IMR-90 (cell line): Measurements from ENCODE around the gene HIF1A. TPM values are rescaled to one million over a fixed set of nuclear protein-coding genes. Genes with fewer than 3 reads are reported as not detected.

Experiments used
- ATAC-seq: fragments of 200-7000 bp; cut with Tn5 transposase; 2 replicates; pipeline ENCODE4 v1.9.1; 2020; ENCODE audit warnings: low read depth, mild to moderate bottlenecking, moderate library complexity
- BruUV-seq: library from RNA; stranded (reverse); fragments of 400-500 nt; replicated peaks from 2 replicates; lab custom pipeline; 2021; lab: Mats Ljungman, UMichigan
- CTCF ChIA-PET: fragments of 300-600 bp; formaldehyde crosslinking; extraction: SDS; loops from one replicate; lab custom pipeline; 2021; ENCODE audit warnings: antibody characterized with exemption; lab: Yijun Ruan, JAX
- POLR2A ChIA-PET: fragments of 300-600 bp; sonication (Branson Sonifier 250); formaldehyde crosslinking; loops from one replicate; lab custom pipeline; 2022; ENCODE audit warnings: antibody characterized with exemption; ENCODE audit not compliant: unreplicated experiment; lab: Charles Lee
- DNase-seq: peaks from one replicate; pipeline ENCODE4 v3.0.0; 2013
- H2AFZ ChIP-seq: replicated peaks from 2 replicates; pipeline ENCODE3; 2013; ENCODE audit warnings: low read length, mild to moderate bottlenecking; ENCODE audit not compliant: poor library complexity
- H2AK5ac ChIP-seq: 2 replicates; pipeline ENCODE4 v1.6.1; 2013; ENCODE audit warnings: low read depth, low read length, inconsistent platforms
- H2AK9ac ChIP-seq: replicated peaks from 2 replicates; pipeline ENCODE3; 2013; ENCODE audit warnings: mild to moderate bottlenecking, low read depth, low read length, moderate library complexity; ENCODE audit not compliant: poor library complexity
- H2BK120ac ChIP-seq: 2 replicates; pipeline ENCODE4 v1.6.1; 2013; ENCODE audit warnings: low read depth, low read length, inconsistent platforms
- H2BK15ac ChIP-seq: 3 replicates; pipeline ENCODE4 v1.6.1; 2013; ENCODE audit warnings: low read depth, low read length, inconsistent platforms
- H2BK20ac ChIP-seq: 2 replicates; pipeline ENCODE4 v1.6.1; 2013; ENCODE audit warnings: low read depth, mild to moderate bottlenecking, inconsistent platforms, low read length, moderate library complexity
- H2BK5ac ChIP-seq: 2 replicates; pipeline ENCODE4 v1.6.1; 2013; ENCODE audit warnings: mild to moderate bottlenecking, low read depth, low read length, inconsistent platforms; ENCODE audit not compliant: poor library complexity, severe bottlenecking
- H3K14ac ChIP-seq: replicated peaks from 2 replicates; pipeline ENCODE4 v1.6.1; 2013; ENCODE audit warnings: low read depth, low read length, inconsistent platforms
- H3K18ac ChIP-seq: 2 replicates; pipeline ENCODE4 v1.6.1; 2013; ENCODE audit warnings: low read depth, low read length, control low read depth
- H3K23ac ChIP-seq: 2 replicates; pipeline ENCODE4 v1.6.1; 2013; ENCODE audit warnings: low read depth, low read length, inconsistent platforms
- H3K27ac ChIP-seq: 2 replicates; pipeline ENCODE4 v1.5.1; 2013; ENCODE audit warnings: mild to moderate bottlenecking, control low read depth, low read length; ENCODE audit not compliant: insufficient read depth
- H3K27me3 ChIP-seq: 2 replicates; pipeline ENCODE4 v1.6.1; 2013; ENCODE audit warnings: low read length; ENCODE audit not compliant: control insufficient read depth, insufficient read depth
- H3K36me3 ChIP-seq: 2 replicates; pipeline ENCODE4 v1.6.1; 2013; ENCODE audit warnings: low read length, mixed read lengths; ENCODE audit not compliant: control insufficient read depth, insufficient read depth
- H3K4ac ChIP-seq: 2 replicates; pipeline ENCODE4 v1.6.1; 2013; ENCODE audit warnings: low read depth, low read length, inconsistent platforms
- H3K4me1 ChIP-seq: 2 replicates; pipeline ENCODE4 v1.6.1; 2013; ENCODE audit warnings: low read length, mixed read lengths; ENCODE audit not compliant: control insufficient read depth, insufficient read depth
- H3K4me2 ChIP-seq: 2 replicates; pipeline ENCODE4 v1.6.1; 2013; ENCODE audit warnings: low read depth, mild to moderate bottlenecking, control low read depth, low read length, moderate library complexity
- H3K4me3 ChIP-seq: 2 replicates; pipeline ENCODE4 v1.5.1; 2013; ENCODE audit warnings: low read depth, mild to moderate bottlenecking, control low read depth, low read length, moderate library complexity; ENCODE audit not compliant: insufficient read depth
- H3K56ac ChIP-seq: 2 replicates; pipeline ENCODE4 v1.6.1; 2013; ENCODE audit warnings: low read length, inconsistent platforms; ENCODE audit not compliant: insufficient read depth; ENCODE audit errors: extremely low read depth
- H3K79me1 ChIP-seq, 2 experiments: 2 replicates each; pipeline ENCODE4 v1.6.1; 2013; ENCODE audit warnings: low read length in 2 of 2, inconsistent platforms in 1 of 2, low read depth in 1 of 2
- H3K9ac ChIP-seq: 2 replicates; pipeline ENCODE4 v1.6.1; 2013; ENCODE audit warnings: low read depth, low read length, control low read depth
- H3K9me1 ChIP-seq: 2 replicates; pipeline ENCODE4 v1.6.1; 2013; ENCODE audit warnings: low read length, inconsistent platforms; ENCODE audit not compliant: insufficient read depth
- H3K9me3 ChIP-seq: 2 replicates; pipeline ENCODE4 v1.6.1; 2013; ENCODE audit warnings: low read length; ENCODE audit not compliant: control insufficient read depth, insufficient read depth
- H4K20me1 ChIP-seq: 2 replicates; pipeline ENCODE4 v1.6.1; 2013; ENCODE audit warnings: low read length, inconsistent platforms; ENCODE audit not compliant: insufficient read depth
- H4K5ac ChIP-seq: 2 replicates; pipeline ENCODE4 v1.6.1; 2013; ENCODE audit warnings: mild to moderate bottlenecking, low read depth, low read length, control low read depth
- H4K8ac ChIP-seq, 2 experiments: 2 replicates each; pipeline ENCODE4 v1.6.1; 2013; ENCODE audit warnings: low read depth in 2 of 2, low read length in 2 of 2, control low read depth in 1 of 2, inconsistent platforms in 1 of 2
- H4K91ac ChIP-seq: 2 replicates; pipeline ENCODE4 v1.6.1; 2013; ENCODE audit warnings: low read depth, low read length, inconsistent platforms; ENCODE audit not compliant: insufficient read depth
- BHLHE40 ChIP-seq: fragments of 150-350 bp; IDR thresholded peaks from 2 replicates; pipeline ENCODE4 v1.6.1; 2016; ENCODE audit warnings: mild to moderate bottlenecking, low read depth, low read length
- CEBPB ChIP-seq: IDR thresholded peaks from 2 replicates; pipeline ENCODE4 v1.6.1; 2012; ENCODE audit warnings: low read depth, low read length, improper control_type of control experiment
- CHD1 ChIP-seq: IDR thresholded peaks from 2 replicates; pipeline ENCODE4 v1.6.1; 2012; ENCODE audit warnings: low read depth, low read length, improper control_type of control experiment
- CTCF ChIP-seq: conservative IDR thresholded peaks from 2 replicates; pipeline ENCODE4 v1.5.1; 2012; ENCODE audit warnings: mild to moderate bottlenecking, low read depth, low read length, improper control_type of control experiment
- ELK1 ChIP-seq: fragments of 150-350 bp; IDR thresholded peaks from 2 replicates; pipeline ENCODE4 v1.6.1; 2016; ENCODE audit warnings: low read depth, mild to moderate bottlenecking, low read length, moderate library complexity, borderline replicate concordance
- FOS ChIP-seq: fragments of 150-350 bp; IDR thresholded peaks from 2 replicates; pipeline ENCODE4 v1.6.1; 2016; ENCODE audit warnings: low read depth, low read length
- MAFK ChIP-seq: IDR thresholded peaks from 2 replicates; pipeline ENCODE4 v1.6.1; 2012; ENCODE audit warnings: low read depth, low read length, improper control_type of control experiment
- MAZ ChIP-seq: IDR thresholded peaks from 2 replicates; pipeline ENCODE4 v1.6.1; 2012; ENCODE audit warnings: low read depth, mild to moderate bottlenecking, low read length, improper control_type of control experiment, moderate library complexity, borderline replicate concordance
- MXI1 ChIP-seq: IDR thresholded peaks from 2 replicates; pipeline ENCODE4 v1.6.1; 2012; ENCODE audit warnings: low read depth, mild to moderate bottlenecking, low read length, moderate library complexity, borderline replicate concordance
- NFE2L2 ChIP-seq: fragments of 150-350 bp; IDR thresholded peaks from 2 replicates; pipeline ENCODE4 v1.6.1; 2016; ENCODE audit warnings: low read depth, mild to moderate bottlenecking, low read length
- POLR2A ChIP-seq: IDR thresholded peaks from 2 replicates; pipeline ENCODE4 v1.6.1; 2012; ENCODE audit warnings: mild to moderate bottlenecking, low read depth, low read length
- RAD21 ChIP-seq: IDR thresholded peaks from 2 replicates; pipeline ENCODE4 v1.6.1; 2012; ENCODE audit warnings: low read length, improper control_type of control experiment
- RCOR1 ChIP-seq: IDR thresholded peaks from 2 replicates; pipeline ENCODE4 v1.6.1; 2012; ENCODE audit warnings: mild to moderate bottlenecking, low read length, improper control_type of control experiment; ENCODE audit not compliant: insufficient replicate concordance
- RFX5 ChIP-seq: IDR thresholded peaks from 2 replicates; pipeline ENCODE4 v1.8.0; 2012; ENCODE audit warnings: low read depth, mild to moderate bottlenecking, low read length, moderate library complexity
- SMC3 ChIP-seq: fragments of 150-350 bp; IDR thresholded peaks from 2 replicates; pipeline ENCODE4 v1.6.1; 2016; ENCODE audit warnings: low read depth, mild to moderate bottlenecking, antibody characterized with exemption, low read length, moderate library complexity
- USF2 ChIP-seq: fragments of 150-350 bp; IDR thresholded peaks from 2 replicates; pipeline ENCODE4 v1.6.1; 2017; ENCODE audit warnings: mild to moderate bottlenecking, antibody characterized with exemption, low read length, low read depth
- WGBS, 2 experiments: methylation state at CpG; one replicate each; pipeline versions ENCODE4 v1.1.5 to v1.1.7; 2013; ENCODE audit warnings: missing lambda C conversion rate in 2 of 2; ENCODE audit not compliant: insufficient read length in 1 of 2; ENCODE audit errors: extremely low coverage in 2 of 2; 5-methylcytosine and 5-hydroxymethylcytosine counted together
- dilution Hi-C: fragments of 300-500 bp; cut with HindIII; formaldehyde crosslinking; loops from one replicate; pipeline ENCODE4 v1.14.3; 2018; ENCODE audit warnings: low sequenced_read_pairs; ENCODE audit not compliant: unreplicated experiment
- in situ Hi-C: fragments of 300-500 bp; cut with MboI; formaldehyde crosslinking; loops from 3 replicates; pipeline ENCODE4 v1.14.3; 2019; ENCODE audit warnings: low sequenced_read_pairs, inconsistent platforms, mixed read lengths
- intact Hi-C: fragments of 100-400 bp; cut with micrococcal nuclease; formaldehyde crosslinking; loops from 2 replicates; pipeline ENCODE4 v1.10.0; 2022
- polyA plus RNA-seq, 3 experiments: library from polyadenylated mRNA; depleted of rRNA; stranded (reverse); fragments of >200 nt; gene quantifications; 2 replicates each; pipeline ENCODE4 v1.2.3, GENCODE V29; 2012; ENCODE audit warnings: low replicate concordance in 1 of 3
- total RNA-seq: library from RNA; depleted of rRNA; stranded (reverse); fragments of >200 nt; gene quantifications from 2 replicates; pipeline ENCODE4 v1.2.3, GENCODE V29; 2012

Gene HIF1A
- total and polyA plus RNA-seq, 2 of the 4 experiments (the other 2 are of a cell fraction), result 128 to 301 TPM

- Histone ChIP-seq H2AK5ac (no peak overlapping the region), H3K9me1 (peaks cover 3% of the 10 kb centered on the region), H4K8ac (no peak overlapping the region), H3K9me3 (no peaks in the 10 kb centered on the region), H3K4me3 (peak overlapping the region; percentile 53; the same call in 1 of the 2 replicates), H3K4me1 (peaks cover 10% of the 10 kb centered on the region), H3K14ac (no peak overlapping the region), H2BK20ac (no peak overlapping the region), H4K5ac (peak overlapping the region; percentile 50; the same call in 1 of the 2 replicates), H3K56ac (no peak overlapping the region), H2AK9ac (no peak overlapping the region), H2BK5ac (peak overlapping the region; percentile 75), H2AFZ (no peak overlapping the region), H2BK120ac (no peak overlapping the region), H4K91ac (no peak overlapping the region; the same call in 1 of the 2 replicates), H3K23ac (no peak overlapping the region), H3K9ac (peak overlapping the region; percentile 82; the same call in 1 of the 2 replicates), H3K4ac (no peak overlapping the region), H4K20me1 (peaks cover 9% of the 10 kb centered on the region; the same call in 1 of the 2 replicates), H3K4me2 (peak overlapping the region; percentile 86), H3K27ac (no peak overlapping the region), H3K36me3 (peaks cover 34% of the 10 kb centered on the region), H2BK15ac (no peak overlapping the region), H3K27me3 (no peaks in the 10 kb centered on the region), H3K79me1 (peaks cover 3 to 8% of the 10 kb centered on the region in 2 experiments; a peak in 3 of 4 replicates), H3K18ac (peak overlapping the region; percentile 30; the same call in 1 of the 2 replicates)
- TF ChIP-seq CHD1 (no peak), BHLHE40 (no peak), FOS (no peak), MXI1 (no peak), RFX5 (no peak), CEBPB (no peak), MAFK (no peak), POLR2A (no peak), USF2 (no peak), CTCF (no peak), MAZ (no peak), SMC3 (no peak), ELK1 (no peak), RCOR1 (no peak), RAD21 (no peak), NFE2L2 (no peak)
- WGBS, 2 experiments, result no CpG with 5 or more reads among the region's 3 CpGs
- no TSS peak for BruUV-seq
- POLR2A ChIA-PET, result no interaction called here
- ATAC-seq (no peak), DNase-seq (peak; percentile 37)
- in situ Hi-C loops (no loop called here), intact Hi-C loops (no loop called here), dilution Hi-C loops (no loop called here)
- CTCF ChIA-PET, result interaction anchor here (1.5 to 1.9 kb wide), 2 partner anchors 9 to 15 kb away, joined by 5 to 6 read pairs; no protein-coding TSS in a partner anchor
Observed at GRCh38 chr14:61749264-61749663, 54.0 kb downstream of the HIF1A start.
